T-helper 1 cell treated with Interleukin-12 subunit alpha and Interleukin-12 subunit beta and Interleukin-4 antibody, amounts not matched to agents 30 μg/mL and 1 μg/mL, for 36 hours (primary cell): ENCODE measurements around the gene TPGS1.
A peak's percentile ranks its signal among the peaks of the same experiment; 100 is the strongest.

Experiments used
- H3K27ac Mint-ChIP-seq: one replicate; pipeline ENCODE4 v1.8.0; 2021; ENCODE audit warnings: mild to moderate bottlenecking, mixed read lengths
- H3K27me3 Mint-ChIP-seq: one replicate; pipeline ENCODE4 v1.8.0; 2021; ENCODE audit warnings: low read depth, mixed read lengths
- H3K36me3 Mint-ChIP-seq: one replicate; pipeline ENCODE4 v1.8.0; 2021; ENCODE audit warnings: low read depth, mixed read lengths
- H3K4me1 Mint-ChIP-seq: one replicate; pipeline ENCODE4 v1.8.0; 2021; ENCODE audit warnings: low read depth, mixed read lengths
- H3K4me3 Mint-ChIP-seq: one replicate; pipeline ENCODE4 v1.8.0; 2021; ENCODE audit warnings: mild to moderate bottlenecking, moderate library complexity, mixed read lengths
- H3K9me3 Mint-ChIP-seq: one replicate; pipeline ENCODE4 v1.8.0; 2021; ENCODE audit warnings: mixed read lengths

TPGS1 gene

DNA sequence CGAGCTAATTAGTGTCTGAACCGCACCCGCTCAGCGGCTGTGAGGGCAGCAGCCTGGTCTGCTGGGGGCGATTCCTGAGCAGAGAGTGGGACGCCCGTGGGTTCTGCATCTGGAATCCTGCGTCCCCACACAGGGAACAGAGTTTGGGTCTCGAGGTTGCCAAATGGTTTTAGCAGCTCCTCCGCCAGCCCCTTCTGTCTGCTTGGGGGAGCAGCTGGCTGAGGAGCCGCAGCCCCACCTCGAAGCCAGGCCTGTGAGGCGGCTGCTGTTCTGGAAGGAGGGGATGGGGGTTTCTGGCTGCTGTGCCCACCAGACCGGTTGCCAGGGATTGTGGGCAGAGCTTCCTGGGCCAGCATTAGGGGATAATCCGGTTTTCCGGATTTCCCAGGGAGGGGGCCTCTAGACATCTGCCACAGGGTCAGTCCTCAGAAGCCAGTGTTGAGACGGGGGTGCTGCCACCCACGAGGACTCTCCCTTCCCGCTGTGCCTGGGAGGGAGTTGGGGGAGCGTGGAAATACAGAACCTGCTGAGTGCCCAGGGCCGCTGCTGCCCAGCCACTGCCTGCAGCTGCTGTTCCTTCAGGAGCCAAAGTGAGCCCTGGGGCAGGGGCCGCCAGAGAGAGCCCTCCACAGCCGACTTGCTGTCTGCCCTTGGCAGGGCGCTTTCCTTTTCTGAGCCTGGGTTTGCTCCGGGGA lies 26.2 kb downstream of the TPGS1 start:
- Mint-ChIP-seq H3K4me3 (peak overlapping the region; percentile 86), H3K27me3 (no peaks in the 10 kb centered on the region), H3K9me3 (no peaks in the 10 kb centered on the region), H3K27ac (no peak overlapping the region), H3K36me3 (peaks cover 3% of the 10 kb centered on the region), H3K4me1 (peaks cover 8% of the 10 kb centered on the region)

DNA sequence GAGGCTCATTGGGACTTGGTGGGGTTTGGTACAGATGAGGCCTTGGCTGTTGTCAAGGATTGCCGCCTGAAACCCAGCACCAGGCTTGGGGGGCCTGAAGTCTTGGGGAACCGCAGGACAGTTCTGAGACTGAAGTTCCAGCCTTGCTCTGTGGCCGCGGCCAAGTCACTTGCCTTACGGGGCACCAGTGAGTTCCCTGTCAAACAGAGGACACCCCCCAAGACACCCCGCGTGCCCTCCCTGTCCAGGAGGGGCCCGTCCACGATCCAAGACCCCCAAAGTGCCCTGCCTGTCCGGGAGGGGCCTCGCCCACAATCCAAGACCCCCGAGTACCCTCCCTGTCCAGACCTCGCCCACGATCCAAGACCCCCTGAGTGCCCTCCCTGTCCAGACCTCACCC lies 26.8 kb downstream of the TPGS1 start:
- H3K36me3 Mint-ChIP-seq: peaks cover 4% of the 10 kb centered on the region
- no peaks in the 10 kb centered on the region for H3K9me3 Mint-ChIP-seq
- H3K4me1 Mint-ChIP-seq: peaks cover 7% of the 10 kb centered on the region
- peak overlapping the region; percentile 17 for H3K4me3 Mint-ChIP-seq
- no peak overlapping the region for H3K27ac Mint-ChIP-seq
- H3K27me3 Mint-ChIP-seq: no peaks in the 10 kb centered on the region

DNA sequence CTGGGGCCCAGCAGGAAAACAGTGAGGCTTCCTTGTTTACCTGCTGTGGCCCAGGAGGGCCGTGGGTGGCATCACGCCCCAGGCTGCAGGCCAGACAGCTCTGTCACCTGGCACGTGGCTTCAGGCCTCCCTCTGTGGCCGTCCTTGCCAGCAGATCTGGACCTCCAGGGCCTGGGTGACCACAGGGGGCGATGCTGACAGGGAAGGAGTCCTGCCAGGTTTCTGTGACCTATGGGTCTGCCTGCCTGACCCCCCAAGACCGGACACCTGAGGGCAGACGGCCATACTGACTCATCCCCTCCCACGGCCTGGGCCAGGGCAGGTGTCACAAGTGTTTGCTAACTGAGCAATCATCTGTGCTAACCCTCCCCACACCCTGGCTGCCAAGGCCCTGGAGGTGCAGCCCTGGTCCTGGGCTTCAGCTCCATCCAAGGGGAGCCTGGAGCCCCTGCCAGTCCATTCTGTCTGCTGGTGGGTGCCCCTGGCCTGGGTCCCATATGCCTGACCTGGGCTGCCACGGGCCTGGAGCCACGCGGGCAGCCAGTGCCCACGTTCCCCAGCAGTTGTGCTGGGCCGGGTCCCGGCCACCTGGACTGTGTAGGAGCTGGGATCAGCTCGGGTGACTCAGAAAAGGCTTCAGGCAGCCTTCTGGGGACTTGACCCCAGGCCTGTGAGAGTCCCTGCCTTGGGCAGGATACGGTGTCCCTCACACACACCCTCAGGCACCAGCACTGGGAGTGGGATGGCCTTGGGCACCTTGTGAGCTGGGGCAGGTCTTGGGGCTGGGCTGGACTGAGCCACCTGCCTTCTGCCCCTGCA lies 27.9 kb downstream of the TPGS1 start:
- peak overlapping the region; percentile 41 for H3K27ac Mint-ChIP-seq
- H3K9me3 Mint-ChIP-seq: no peaks in the 10 kb centered on the region
- peaks cover 4% of the 10 kb centered on the region for H3K36me3 Mint-ChIP-seq
- no peaks in the 10 kb centered on the region for H3K27me3 Mint-ChIP-seq
- H3K4me1 Mint-ChIP-seq: peaks cover 6% of the 10 kb centered on the region
- peak overlapping the region; percentile 69 for H3K4me3 Mint-ChIP-seq

DNA sequence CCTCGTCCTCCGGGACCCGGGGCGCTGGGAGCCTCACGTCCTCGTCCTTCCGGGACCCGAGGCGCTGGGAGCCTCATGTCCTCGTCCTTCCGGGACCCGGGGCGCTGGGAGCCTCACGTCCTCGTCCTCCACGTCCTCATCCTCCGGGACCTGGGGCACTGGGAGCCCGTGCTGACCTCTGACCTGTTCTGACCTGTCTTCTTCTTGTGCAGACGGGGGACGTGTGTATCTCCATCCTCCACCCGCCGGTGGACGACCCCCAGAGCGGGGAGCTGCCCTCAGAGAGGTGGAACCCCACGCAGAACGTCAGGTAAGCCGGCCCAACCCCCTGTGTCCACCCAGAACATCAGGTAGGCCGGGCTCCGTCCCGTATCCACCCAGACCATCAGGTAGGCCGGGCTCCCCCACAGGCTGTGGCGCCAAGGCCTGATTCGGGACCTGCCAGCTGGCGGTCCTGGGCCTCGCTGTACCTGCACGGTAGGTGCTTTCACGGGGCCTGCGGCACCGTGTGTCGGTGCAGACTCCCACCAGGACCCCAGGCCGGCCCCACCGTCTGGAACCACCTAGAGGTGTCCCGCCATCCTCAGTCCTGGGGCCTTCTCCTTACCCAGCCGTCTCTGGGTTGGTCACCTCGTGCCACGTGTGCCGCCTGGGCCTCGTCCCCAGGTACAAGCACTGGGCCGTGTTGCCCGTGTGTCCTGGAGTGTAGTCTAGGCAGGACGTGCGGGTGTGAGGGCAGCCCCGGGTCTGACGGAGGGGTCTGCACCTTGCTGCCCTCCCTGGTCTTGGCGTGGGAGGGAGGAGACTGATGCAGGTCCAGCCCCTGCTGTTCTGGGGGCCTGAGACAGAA lies 29.0 kb downstream of the TPGS1 start:
- Mint-ChIP-seq H3K4me3 (no peak overlapping the region), H3K27ac (no peak overlapping the region), H3K4me1 (peaks cover 6% of the 10 kb centered on the region)

GRCh38 chr19:536881-537404 lies 29.6 kb downstream of the TPGS1 start:
- Mint-ChIP-seq H3K9me3 (no peaks in the 10 kb centered on the region), H3K4me3 (no peak overlapping the region), H3K27me3 (no peaks in the 10 kb centered on the region), H3K36me3 (peaks cover 4% of the 10 kb centered on the region), H3K4me1 (peaks cover 6% of the 10 kb centered on the region), H3K27ac (no peak overlapping the region)

More for the DNA sequence above, 29.0 kb downstream of the TPGS1 start:
- Mint-ChIP-seq H3K9me3 (no peaks in the 10 kb centered on the region), H3K27me3 (no peaks in the 10 kb centered on the region), H3K36me3 (peaks cover 4% of the 10 kb centered on the region)

GRCh38 chr19:538641-539428 lies 31.5 kb downstream of the TPGS1 start:
- Mint-ChIP-seq H3K4me1 (peaks cover 6% of the 10 kb centered on the region), H3K4me3 (no peak overlapping the region), H3K27me3 (no peaks in the 10 kb centered on the region), H3K36me3 (peaks cover 6% of the 10 kb centered on the region), H3K9me3 (no peaks in the 10 kb centered on the region), H3K27ac (no peak overlapping the region)

DNA sequence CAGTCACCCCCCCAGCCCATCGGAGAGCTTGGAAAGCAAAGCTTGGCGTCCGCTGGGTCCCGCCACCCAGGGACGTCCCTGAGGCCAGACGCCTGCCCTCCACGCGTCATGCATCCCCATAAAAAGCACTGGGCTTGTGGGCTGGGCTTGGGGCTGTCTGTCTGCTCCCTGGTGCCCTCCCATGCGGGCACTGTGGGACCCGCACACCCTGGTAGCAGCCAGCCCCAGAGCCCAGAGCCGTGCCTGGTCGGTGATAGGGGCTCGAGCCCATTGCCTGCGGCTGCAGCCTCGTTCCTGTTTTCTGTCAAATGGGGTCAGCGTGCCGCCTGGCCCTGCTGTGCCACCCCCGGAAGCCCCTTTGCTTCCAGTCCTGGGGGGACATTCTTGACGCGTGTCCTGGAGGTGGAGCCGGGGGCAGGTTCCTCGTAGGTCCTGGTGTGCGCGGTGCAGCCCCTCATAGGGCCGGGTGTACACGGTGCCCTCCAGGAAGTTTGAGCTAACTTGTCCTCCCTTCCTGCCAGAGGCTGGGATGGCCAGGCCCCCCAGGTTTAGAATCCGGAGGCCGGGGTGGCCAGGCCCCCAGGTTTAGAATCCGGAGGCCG lies 32.2 kb downstream of the TPGS1 start:
- H3K9me3 Mint-ChIP-seq: no peaks in the 10 kb centered on the region
- H3K4me3 Mint-ChIP-seq: no peak overlapping the region
- no peaks in the 10 kb centered on the region for H3K27me3 Mint-ChIP-seq
- H3K4me1 Mint-ChIP-seq: peaks cover 10% of the 10 kb centered on the region
- H3K36me3 Mint-ChIP-seq: peaks cover 7% of the 10 kb centered on the region
- no peak overlapping the region for H3K27ac Mint-ChIP-seq

- H3K36me3 Mint-ChIP-seq: peaks cover 7% of the 10 kb centered on the region
- no peak overlapping the region for H3K27ac Mint-ChIP-seq
- no peaks in the 10 kb centered on the region for H3K27me3 Mint-ChIP-seq
- H3K4me1 Mint-ChIP-seq: peaks cover 9% of the 10 kb centered on the region
- no peaks in the 10 kb centered on the region for H3K9me3 Mint-ChIP-seq
- H3K4me3 Mint-ChIP-seq: no peak overlapping the region
These were observed 33.8 kb downstream of the TPGS1 start for GRCh38 chr19:540867-541637.

- Mint-ChIP-seq H3K4me1 (peaks cover 9% of the 10 kb centered on the region), H3K4me3 (no peak overlapping the region), H3K27ac (no peak overlapping the region), H3K9me3 (no peaks in the 10 kb centered on the region), H3K36me3 (peaks cover 7% of the 10 kb centered on the region), H3K27me3 (no peaks in the 10 kb centered on the region)
These were observed 34.4 kb downstream of the TPGS1 start for GRCh38 chr19:541699-542098.

DNA sequence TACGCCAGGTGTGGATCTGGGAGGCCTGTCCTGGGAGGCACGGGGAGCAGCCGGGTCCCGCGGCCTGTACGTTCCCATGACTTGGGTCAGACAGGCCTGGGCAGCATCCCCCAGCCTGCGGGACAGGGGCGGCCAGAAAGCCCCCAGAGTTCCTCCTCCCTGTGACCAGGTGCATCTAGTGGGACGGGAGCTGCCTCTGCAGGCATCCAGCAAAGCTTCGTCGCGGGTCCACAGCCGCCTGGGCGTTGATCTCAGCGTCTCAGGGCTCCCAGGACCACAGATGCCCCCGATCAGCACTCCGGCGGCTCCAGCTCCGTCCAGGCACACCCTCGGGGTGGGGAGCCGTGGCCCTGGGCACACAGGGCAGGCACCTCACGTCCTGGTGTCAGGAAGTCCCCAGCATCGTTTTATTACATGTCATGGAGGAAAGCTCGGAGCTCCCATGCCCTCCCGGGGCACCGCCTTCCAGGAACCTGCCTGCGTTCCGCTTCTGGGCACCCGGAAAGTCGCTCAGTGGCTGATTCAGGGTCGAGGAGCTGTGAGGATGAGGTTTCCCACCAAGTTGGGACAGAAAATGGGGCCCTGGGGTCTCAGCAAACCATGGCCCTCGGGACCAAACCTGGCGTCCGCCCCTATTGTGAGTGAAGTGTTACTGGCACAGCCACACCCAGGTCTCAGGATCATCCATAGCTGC lies 35.0 kb downstream of the TPGS1 start:
- Mint-ChIP-seq H3K27me3 (no peaks in the 10 kb centered on the region), H3K9me3 (no peaks in the 10 kb centered on the region), H3K4me3 (no peak overlapping the region), H3K36me3 (peaks cover 7% of the 10 kb centered on the region), H3K27ac (no peak overlapping the region), H3K4me1 (peaks cover 9% of the 10 kb centered on the region)

DNA sequence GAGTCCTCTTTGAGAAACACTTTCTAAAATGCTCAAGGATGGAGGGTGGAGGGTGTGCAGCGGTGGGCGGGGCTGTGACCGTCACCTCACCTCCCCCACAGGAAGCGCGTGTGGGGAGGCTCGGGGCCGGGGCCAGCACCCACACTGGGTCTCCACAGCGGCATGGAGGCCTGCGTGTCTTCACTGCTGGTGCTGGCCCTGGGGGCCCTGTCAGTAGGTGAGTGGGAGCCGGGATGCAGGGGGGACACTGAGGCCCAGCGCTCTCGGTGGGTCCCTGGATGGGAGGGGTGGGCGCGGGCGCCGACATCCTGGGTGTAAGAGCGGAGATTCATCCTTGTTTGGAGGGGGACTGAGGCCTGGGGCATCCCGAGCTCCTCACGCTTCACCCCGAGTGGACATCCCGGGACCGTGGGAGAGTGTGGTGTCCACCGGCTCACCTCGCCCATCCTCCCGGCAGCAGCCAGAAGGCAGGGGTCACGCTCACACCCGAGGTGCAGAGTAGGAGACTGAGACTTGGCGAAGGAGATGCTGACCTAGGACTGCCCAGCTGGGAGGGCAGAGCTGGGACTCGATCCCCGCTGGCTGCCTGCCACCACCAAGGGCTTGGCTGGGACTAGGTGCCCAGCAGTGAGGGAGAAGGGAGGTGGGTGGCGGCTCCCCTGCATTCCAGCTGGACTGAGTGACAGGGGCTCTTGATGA lies 36.8 kb downstream of the TPGS1 start, which contains the start of gene GZMM:
Gene GZMM, plus strand, starts transcription at position 144 of the 699 bp plus-strand sequence. Its CDS starts 19 bp downstream, at position 163.
- Mint-ChIP-seq H3K9me3 (no peaks in the 10 kb centered on the region), H3K4me3 (peak within 1 kb of the TSS; percentile 87), H3K27ac (peak within 1 kb of the TSS; percentile 92), H3K27me3 (no peaks in the 10 kb centered on the region), H3K4me1 (peaks cover 11% of the 10 kb centered on the region), H3K36me3 (peaks cover 7% of the 10 kb centered on the region)

DNA sequence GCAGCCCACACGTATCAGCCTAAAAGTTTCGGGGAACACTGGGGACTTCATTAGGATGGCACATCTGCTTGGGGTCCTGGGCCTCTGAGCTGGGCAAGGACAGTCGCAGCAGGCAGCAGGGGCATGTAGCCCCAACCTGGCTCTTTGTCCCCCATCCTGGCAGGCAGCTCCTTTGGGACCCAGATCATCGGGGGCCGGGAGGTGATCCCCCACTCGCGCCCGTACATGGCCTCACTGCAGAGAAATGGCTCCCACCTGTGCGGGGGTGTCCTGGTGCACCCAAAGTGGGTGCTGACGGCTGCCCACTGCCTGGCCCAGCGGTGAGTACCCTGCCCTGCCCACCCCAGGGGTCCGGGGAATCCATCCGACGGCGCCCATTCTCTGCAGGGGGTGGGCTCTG lies 39.8 kb downstream of the TPGS1 start:
- Mint-ChIP-seq H3K36me3 (peaks cover 7% of the 10 kb centered on the region), H3K27ac (no peak overlapping the region), H3K9me3 (no peaks in the 10 kb centered on the region), H3K4me3 (no peak overlapping the region), H3K4me1 (peaks cover 11% of the 10 kb centered on the region), H3K27me3 (no peaks in the 10 kb centered on the region)
